Mucosa of stomach (tissue), 1 donor: Measurements from ENCODE around the gene COTL1.

Experiments
- H3K27me3 ChIP-seq: one replicate; pipeline ENCODE4 v1.7.0; 2013; ENCODE audit warnings: mild to moderate bottlenecking, low read length; ENCODE audit not compliant: control insufficient read depth, insufficient read depth
- H3K36me3 ChIP-seq: one replicate; pipeline ENCODE4 v1.7.0; 2013; ENCODE audit warnings: low read length; ENCODE audit not compliant: control insufficient read depth, insufficient read depth
- H3K4me1 ChIP-seq: one replicate; pipeline ENCODE4 v1.7.0; 2013; ENCODE audit warnings: mild to moderate bottlenecking, low read length; ENCODE audit not compliant: control insufficient read depth, insufficient read depth
- H3K4me3 ChIP-seq: one replicate; pipeline ENCODE4 v1.7.0; 2013; ENCODE audit warnings: low read length
- H3K9ac ChIP-seq: one replicate; pipeline ENCODE4 v1.7.0; 2013; ENCODE audit warnings: mild to moderate bottlenecking, low read length, moderate library complexity
- H3K9me3 ChIP-seq: one replicate; pipeline ENCODE4 v1.7.0; 2013; ENCODE audit warnings: mild to moderate bottlenecking, low read length, moderate library complexity; ENCODE audit not compliant: control insufficient read depth
- donor health status: Pancreatic carcinoma.

Gene COTL1

GRCh38 chr16:84547546-84548061 is 70.3 kb downstream of the COTL1 start:
- H3K36me3 ChIP-seq = no peaks in the 10 kb centered on the region
- no peak overlapping the region for H3K4me3 ChIP-seq
- no peak overlapping the region for H3K9ac ChIP-seq
- no peaks in the 10 kb centered on the region for H3K4me1 ChIP-seq
- no peaks in the 10 kb centered on the region for H3K27me3 ChIP-seq
- no peaks in the 10 kb centered on the region for H3K9me3 ChIP-seq

GRCh38 chr16:84546669-84547545 is 71.0 kb downstream of the COTL1 start:
- H3K9me3 ChIP-seq = no peaks in the 10 kb centered on the region
- H3K9ac ChIP-seq = no peak overlapping the region
- H3K4me1 ChIP-seq = no peaks in the 10 kb centered on the region
- no peaks in the 10 kb centered on the region for H3K27me3 ChIP-seq
- H3K4me3 ChIP-seq = no peak overlapping the region
- H3K36me3 ChIP-seq = no peaks in the 10 kb centered on the region

- no peaks in the 10 kb centered on the region for H3K9me3 ChIP-seq
- H3K9ac ChIP-seq = no peak overlapping the region
- no peaks in the 10 kb centered on the region for H3K36me3 ChIP-seq
- H3K4me1 ChIP-seq = no peaks in the 10 kb centered on the region
- no peaks in the 10 kb centered on the region for H3K27me3 ChIP-seq
- no peak overlapping the region for H3K4me3 ChIP-seq
These were observed 72.7 kb downstream of the COTL1 start for GRCh38 chr16:84545114-84545737.

- Histone ChIP-seq H3K36me3 (no peaks in the 10 kb centered on the region), H3K4me3 (no peak overlapping the region), H3K27me3 (no peaks in the 10 kb centered on the region), H3K4me1 (no peaks in the 10 kb centered on the region), H3K9ac (no peak overlapping the region), H3K9me3 (no peaks in the 10 kb centered on the region)
These were observed 73.7 kb downstream of the COTL1 start for GRCh38 chr16:84544031-84544773.

- no peaks in the 10 kb centered on the region for H3K9me3 ChIP-seq
- no peak overlapping the region for H3K9ac ChIP-seq
- no peaks in the 10 kb centered on the region for H3K36me3 ChIP-seq
- H3K4me1 ChIP-seq = no peaks in the 10 kb centered on the region
- no peak overlapping the region for H3K4me3 ChIP-seq
- no peaks in the 10 kb centered on the region for H3K27me3 ChIP-seq
These were observed 74.6 kb downstream of the COTL1 start for GRCh38 chr16:84543253-84543652.

- Histone ChIP-seq H3K9ac (no peak overlapping the region), H3K9me3 (no peaks in the 10 kb centered on the region), H3K27me3 (no peaks in the 10 kb centered on the region), H3K36me3 (no peaks in the 10 kb centered on the region), H3K4me3 (no peak overlapping the region), H3K4me1 (no peaks in the 10 kb centered on the region)
These were observed 75.7 kb downstream of the COTL1 start for GRCh38 chr16:84541999-84542817.

- H3K4me1 ChIP-seq = no peaks in the 10 kb centered on the region
- H3K9ac ChIP-seq = no peak overlapping the region
- H3K4me3 ChIP-seq = no peak overlapping the region
- no peaks in the 10 kb centered on the region for H3K27me3 ChIP-seq
- no peaks in the 10 kb centered on the region for H3K36me3 ChIP-seq
- H3K9me3 ChIP-seq = no peaks in the 10 kb centered on the region
These were observed 77.7 kb downstream of the COTL1 start for GRCh38 chr16:84540194-84540593.

- no peaks in the 10 kb centered on the region for H3K27me3 ChIP-seq
- no peaks in the 10 kb centered on the region for H3K9me3 ChIP-seq
- H3K36me3 ChIP-seq = no peaks in the 10 kb centered on the region
- no peak overlapping the region for H3K4me3 ChIP-seq
- no peak overlapping the region for H3K9ac ChIP-seq
- no peaks in the 10 kb centered on the region for H3K4me1 ChIP-seq
These were observed 79.5 kb downstream of the COTL1 start for GRCh38 chr16:84538222-84538840.

- Histone ChIP-seq H3K27me3 (no peaks in the 10 kb centered on the region), H3K4me1 (peaks cover 3% of the 10 kb centered on the region), H3K4me3 (no peak overlapping the region), H3K36me3 (no peaks in the 10 kb centered on the region), H3K9ac (no peak overlapping the region), H3K9me3 (no peaks in the 10 kb centered on the region)
These were observed 80.3 kb downstream of the COTL1 start for GRCh38 chr16:84537491-84538151.

- H3K4me3 ChIP-seq = no peak overlapping the region
- H3K36me3 ChIP-seq = no peaks in the 10 kb centered on the region
- no peaks in the 10 kb centered on the region for H3K27me3 ChIP-seq
- H3K9me3 ChIP-seq = no peaks in the 10 kb centered on the region
- H3K9ac ChIP-seq = no peak overlapping the region
- H3K4me1 ChIP-seq = peaks cover 15% of the 10 kb centered on the region
These were observed 82.0 kb downstream of the COTL1 start for GRCh38 chr16:84535851-84536250.

GRCh38 chr16:84535408-84535807 is 82.5 kb downstream of the COTL1 start:
- H3K4me1 ChIP-seq = peaks cover 15% of the 10 kb centered on the region
- no peak overlapping the region for H3K9ac ChIP-seq
- H3K9me3 ChIP-seq = no peaks in the 10 kb centered on the region
- H3K27me3 ChIP-seq = no peaks in the 10 kb centered on the region
- H3K36me3 ChIP-seq = no peaks in the 10 kb centered on the region
- H3K4me3 ChIP-seq = no peak overlapping the region
